Mononuclear cell (primary cell): Measurements from ENCODE around the gene PHACTR3. TPM values are rescaled to one million over a fixed set of nuclear protein-coding genes. Genes with fewer than 3 reads are reported as not detected.

Experiments used
- H3K27me3 ChIP-seq: 2 replicates; pipeline ENCODE4 v1.6.0; 2011; ENCODE audit warnings: low read length, control low read depth; ENCODE audit not compliant: insufficient read depth
- H3K4me1 ChIP-seq: 2 replicates; pipeline ENCODE4 v1.5.1; 2011; ENCODE audit warnings: mild to moderate bottlenecking, low read length, control low read depth; ENCODE audit not compliant: insufficient read depth
- H3K4me3 ChIP-seq: 2 replicates; pipeline ENCODE4 v1.5.1; 2011; ENCODE audit warnings: mild to moderate bottlenecking, low read length, moderate library complexity
- H3K9me3 ChIP-seq: 2 replicates; pipeline ENCODE4 v1.5.1; 2011; ENCODE audit warnings: low read depth, mild to moderate bottlenecking, control low read depth, low read length
- total RNA-seq: library from RNA; depleted of rRNA; stranded (reverse); fragments of >200 nt; gene quantifications from one replicate; pipeline ENCODE4 v1.2.3, GENCODE V29; 2012

The PHACTR3 gene
- total RNA-seq, 1 donor = 0.21 TPM

DNA sequence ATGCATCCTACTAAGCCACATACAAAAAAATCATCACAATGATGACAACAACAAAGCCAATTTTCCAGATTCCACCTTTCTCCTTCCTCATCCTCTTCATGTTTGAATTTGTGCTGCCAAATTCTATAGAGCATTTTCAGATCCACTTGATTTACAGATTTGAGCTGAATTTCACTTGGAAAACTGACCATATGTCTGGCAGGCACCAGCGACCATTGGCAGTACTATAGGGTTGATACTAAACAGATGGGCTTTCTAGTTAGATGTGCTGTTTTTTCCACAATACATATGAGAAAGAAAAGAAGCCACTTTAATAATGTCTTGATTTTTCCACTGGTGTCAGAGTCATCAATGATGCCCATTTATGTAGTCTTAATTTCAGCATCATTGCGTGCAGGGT, 127.0 kb downstream of the PHACTR3 start:
- Histone ChIP-seq H3K4me1 (peaks cover 4% of the 10 kb centered on the region), H3K4me3 (no peak overlapping the region), H3K27me3 (peaks cover 36% of the 10 kb centered on the region), H3K9me3 (no peaks in the 10 kb centered on the region)

DNA sequence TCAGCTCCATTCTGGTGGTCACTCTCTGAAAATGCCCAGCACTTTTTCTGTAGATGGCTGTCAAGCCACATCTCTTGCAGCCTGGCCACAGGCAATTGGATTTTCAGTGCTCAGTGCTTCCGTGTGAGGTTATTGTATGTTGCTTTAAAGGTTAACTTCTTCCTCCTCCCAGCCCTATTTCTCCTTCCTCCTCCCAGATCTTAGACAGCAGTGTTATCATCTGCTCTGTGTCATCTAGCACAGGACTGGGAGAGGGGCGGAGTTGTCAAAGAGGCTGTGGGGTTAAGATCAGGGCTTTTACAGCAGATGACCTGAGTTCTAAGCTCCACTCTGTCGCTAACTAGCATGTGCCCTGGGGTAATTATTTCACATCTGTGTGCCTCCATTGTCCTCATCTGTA, 129.0 kb downstream of the PHACTR3 start:
- H3K27me3 ChIP-seq = peaks cover 18% of the 10 kb centered on the region
- H3K9me3 ChIP-seq = no peaks in the 10 kb centered on the region
- peaks cover 4% of the 10 kb centered on the region for H3K4me1 ChIP-seq

DNA sequence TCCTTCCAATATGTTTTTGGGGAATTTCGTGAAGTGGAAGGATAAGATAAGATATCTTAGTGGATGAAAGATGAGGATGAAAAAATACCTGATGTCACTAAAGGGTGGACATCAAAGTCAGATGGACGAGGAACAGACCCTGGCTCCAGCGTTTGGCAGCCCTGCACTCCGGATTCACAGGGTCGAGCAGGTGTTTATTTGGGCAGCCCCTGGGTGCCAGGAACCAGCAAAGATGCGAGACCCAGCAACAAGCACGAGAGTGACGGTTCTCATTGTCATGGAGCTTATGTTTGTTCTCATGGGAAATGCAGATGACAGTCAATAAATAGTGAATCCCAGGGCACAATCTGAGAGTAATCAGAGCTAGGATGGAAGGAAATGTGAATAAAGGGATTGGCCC, 131.1 kb downstream of the PHACTR3 start:
- Histone ChIP-seq H3K4me3 (no peak overlapping the region), H3K27me3 (peaks cover 15% of the 10 kb centered on the region), H3K9me3 (no peaks in the 10 kb centered on the region), H3K4me1 (peaks cover 4% of the 10 kb centered on the region)

More for the DNA sequence above, 129.0 kb downstream of the PHACTR3 start:
- H3K4me3 ChIP-seq = no peak overlapping the region

DNA sequence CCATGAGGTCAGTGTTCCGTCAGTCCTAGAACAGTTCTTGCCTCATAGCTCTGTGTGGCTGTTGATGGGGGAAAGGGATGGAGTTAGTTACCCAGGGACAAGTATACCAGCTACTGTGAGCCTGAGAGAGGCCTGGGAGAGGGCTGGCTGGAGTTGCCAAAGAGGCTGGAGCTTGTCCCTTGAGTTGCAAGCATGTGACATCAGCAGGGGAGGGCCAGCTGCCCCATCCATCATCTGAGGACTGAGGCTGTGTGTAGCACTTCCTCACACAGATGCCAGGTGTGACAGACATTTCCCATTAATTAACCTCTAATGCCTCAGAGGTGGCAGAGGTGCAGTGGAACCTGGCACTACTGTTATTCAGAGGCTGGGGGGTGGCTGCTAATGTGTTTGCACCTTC, 131.6 kb downstream of the PHACTR3 start:
- peaks cover 4% of the 10 kb centered on the region for H3K4me1 ChIP-seq
- no peaks in the 10 kb centered on the region for H3K9me3 ChIP-seq
- no peak overlapping the region for H3K4me3 ChIP-seq
- H3K27me3 ChIP-seq = peaks cover 12% of the 10 kb centered on the region

DNA sequence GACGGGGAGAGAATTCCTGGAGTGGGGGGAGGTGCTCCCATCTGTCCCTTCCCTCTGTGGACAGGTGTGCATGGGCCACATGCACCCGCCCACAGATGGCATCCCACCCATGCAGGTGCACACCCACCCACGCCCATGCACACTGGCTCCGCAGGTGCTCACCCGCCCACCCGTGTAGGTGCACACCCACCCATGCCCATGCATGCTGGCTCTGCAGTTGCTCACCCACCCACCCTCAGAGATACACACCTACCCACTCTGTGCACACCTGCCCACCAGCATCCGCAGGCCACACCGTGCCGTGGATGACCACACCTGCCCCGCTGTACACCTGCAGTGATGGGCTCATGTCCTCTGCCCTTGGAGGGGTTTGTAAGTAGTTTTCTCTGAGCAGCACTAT, 132.0 kb downstream of the PHACTR3 start:
- H3K27me3 ChIP-seq = peaks cover 8% of the 10 kb centered on the region
- H3K4me1 ChIP-seq = peaks cover 4% of the 10 kb centered on the region
- no peaks in the 10 kb centered on the region for H3K9me3 ChIP-seq
- no peak overlapping the region for H3K4me3 ChIP-seq

DNA sequence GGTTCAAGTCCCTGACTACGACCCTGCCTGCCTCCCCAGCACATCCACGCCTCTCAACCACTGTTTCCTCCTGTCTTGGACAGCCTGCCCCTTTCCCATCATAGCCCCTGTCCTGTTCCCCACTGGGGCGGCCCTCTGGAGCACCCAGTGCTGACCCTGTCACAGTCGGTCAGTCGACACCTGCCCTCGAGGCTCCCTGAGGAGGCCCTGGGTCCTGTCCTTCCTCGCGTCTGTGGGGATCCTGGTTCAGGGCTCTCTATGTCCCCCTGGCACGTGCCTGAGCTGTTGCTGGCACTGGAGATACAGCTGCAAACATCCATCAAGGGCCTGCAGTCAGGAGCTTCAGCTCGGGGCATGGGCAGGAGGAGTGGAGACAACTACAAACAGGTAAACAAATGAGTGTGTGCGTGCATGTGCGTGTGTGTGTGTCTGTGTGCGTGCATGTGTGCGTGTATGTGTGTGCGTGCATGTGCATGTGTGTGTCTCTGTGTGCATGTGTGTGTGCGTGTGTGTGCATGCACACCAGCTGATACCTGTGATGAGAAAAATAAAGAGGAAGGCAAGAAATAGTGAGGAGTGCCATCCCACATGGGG, 132.8 kb downstream of the PHACTR3 start:
- H3K9me3 ChIP-seq = no peaks in the 10 kb centered on the region
- peaks cover under 1% of the 10 kb centered on the region for H3K27me3 ChIP-seq
- no peak overlapping the region for H3K4me3 ChIP-seq
- peaks cover 4% of the 10 kb centered on the region for H3K4me1 ChIP-seq

DNA sequence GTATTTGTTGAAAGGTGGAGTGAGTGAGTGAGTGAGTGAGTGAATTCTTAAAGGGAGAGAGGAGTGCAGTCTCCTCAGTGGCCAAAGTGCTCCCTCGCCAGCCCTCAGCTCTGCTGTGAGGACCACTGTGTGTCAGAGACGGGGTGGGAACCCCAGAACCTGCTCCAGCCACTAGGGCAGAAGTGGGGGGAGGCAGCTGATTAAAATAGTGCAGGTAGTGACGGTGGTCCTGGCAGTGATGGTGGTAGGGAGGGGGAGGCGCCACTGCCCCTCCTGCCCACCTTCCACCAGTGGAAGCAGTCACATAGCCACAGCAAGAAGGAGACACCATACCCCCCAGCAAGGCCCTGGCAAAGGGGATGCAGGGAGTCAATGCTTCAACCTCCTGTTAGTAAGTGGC, 133.5 kb downstream of the PHACTR3 start:
- no peak overlapping the region for H3K4me3 ChIP-seq
- H3K27me3 ChIP-seq = no peaks in the 10 kb centered on the region

DNA sequence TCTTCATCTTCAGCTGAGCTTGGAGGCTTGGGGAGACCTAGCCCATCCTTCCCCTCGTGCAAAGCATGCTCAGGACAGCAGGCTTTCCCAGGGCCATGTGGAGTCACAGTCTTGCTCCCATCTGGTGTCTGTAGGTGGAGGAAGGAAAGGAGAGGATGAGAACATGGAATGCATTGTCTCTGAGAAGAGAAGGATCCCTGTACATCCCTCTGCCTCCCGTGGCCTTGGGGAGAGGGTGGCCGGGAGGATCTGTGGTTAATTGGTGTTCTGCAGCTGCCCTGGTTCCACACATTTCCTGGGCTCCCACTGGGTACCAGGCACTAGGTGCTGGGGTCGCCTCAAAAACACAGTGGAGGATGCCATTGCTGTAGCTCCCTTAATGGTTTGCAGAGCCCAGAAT, 134.5 kb downstream of the PHACTR3 start:
- H3K4me3 ChIP-seq = no peak overlapping the region
- H3K4me1 ChIP-seq = no peaks in the 10 kb centered on the region
- H3K9me3 ChIP-seq = no peaks in the 10 kb centered on the region
- no peaks in the 10 kb centered on the region for H3K27me3 ChIP-seq

More for the DNA sequence above, 133.5 kb downstream of the PHACTR3 start:
- H3K9me3 ChIP-seq = no peaks in the 10 kb centered on the region
- H3K4me1 ChIP-seq = peaks cover 4% of the 10 kb centered on the region

DNA sequence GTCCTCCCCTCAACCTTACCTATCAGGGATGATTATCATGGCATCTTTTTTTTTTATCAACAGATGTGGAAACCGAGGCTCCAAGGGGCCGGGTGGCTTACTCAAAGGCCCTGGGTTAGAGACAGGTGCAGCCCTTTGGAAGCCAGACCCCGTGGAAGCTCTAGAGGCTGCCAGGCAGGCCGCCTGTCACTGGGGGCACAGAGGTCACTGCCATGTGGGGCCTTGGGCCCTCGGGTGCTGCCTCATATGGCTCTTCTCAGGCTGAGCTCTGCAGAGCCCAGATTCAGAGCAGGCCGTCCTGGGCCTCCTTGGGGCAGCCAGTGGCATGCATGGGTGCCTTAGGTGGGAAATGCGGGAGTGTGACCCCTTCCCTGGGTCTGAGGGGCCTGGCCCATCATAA, 136.3 kb downstream of the PHACTR3 start:
- Histone ChIP-seq H3K4me3 (no peak overlapping the region), H3K9me3 (no peaks in the 10 kb centered on the region), H3K4me1 (no peaks in the 10 kb centered on the region), H3K27me3 (no peaks in the 10 kb centered on the region)

DNA sequence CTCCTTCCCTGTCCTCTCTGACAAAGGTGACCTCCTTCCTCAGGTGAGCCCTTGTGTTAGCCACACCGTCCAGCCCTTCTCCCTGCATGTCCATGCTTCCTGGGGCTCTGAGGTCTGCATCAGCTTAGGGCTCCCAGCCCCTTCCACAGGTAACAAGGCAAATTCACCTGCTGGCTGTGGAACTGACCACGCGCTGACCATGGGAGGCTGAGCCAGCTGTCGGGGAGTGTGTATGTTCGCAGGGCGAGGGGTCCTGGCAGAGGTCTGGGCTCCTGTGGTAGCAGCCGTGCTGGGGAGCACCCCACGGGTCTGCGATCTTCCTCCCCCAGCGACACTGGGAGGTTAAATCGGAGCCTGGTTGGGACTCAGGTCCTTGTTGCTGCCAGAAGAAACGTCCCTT, 136.7 kb downstream of the PHACTR3 start:
- Histone ChIP-seq H3K4me1 (no peaks in the 10 kb centered on the region), H3K9me3 (no peaks in the 10 kb centered on the region), H3K4me3 (no peak overlapping the region), H3K27me3 (no peaks in the 10 kb centered on the region)

DNA sequence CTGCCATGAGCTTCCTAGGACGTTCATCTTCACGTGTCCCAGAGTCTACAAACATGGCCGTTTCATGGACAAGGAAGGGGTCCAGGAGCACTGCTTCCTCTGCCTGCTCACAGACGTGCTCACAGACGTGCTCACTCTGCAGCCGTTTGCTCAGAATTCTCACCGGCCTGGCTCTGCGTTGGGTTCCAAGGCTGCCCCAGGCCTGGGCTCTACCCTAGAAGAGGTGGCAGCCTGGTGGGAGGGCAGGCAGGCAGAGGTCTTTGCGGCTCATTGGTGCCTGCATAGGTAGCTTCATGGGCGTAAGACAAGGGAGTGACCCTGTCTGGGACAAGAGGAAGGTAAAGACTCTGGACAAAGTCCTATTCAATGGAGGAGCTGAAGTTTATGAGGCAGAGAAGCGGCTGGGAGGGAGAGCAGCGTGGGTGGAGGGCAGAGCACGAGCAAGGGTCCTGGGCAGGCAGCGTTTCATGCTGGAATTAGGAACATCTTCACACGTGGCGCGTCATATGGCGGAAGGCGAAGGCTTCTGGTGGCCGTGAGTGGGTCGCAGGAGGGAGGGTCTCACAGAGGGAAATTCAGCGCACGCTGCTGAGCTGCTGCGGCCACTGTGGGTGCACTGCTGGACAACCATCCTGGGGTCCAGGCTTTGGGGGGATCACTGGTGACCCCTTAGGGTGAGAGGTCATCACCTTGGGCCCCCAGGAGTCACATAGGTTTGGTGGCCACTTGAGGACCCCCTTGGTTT, 138.2 kb downstream of the PHACTR3 start:
- Histone ChIP-seq H3K9me3 (no peaks in the 10 kb centered on the region), H3K4me3 (no peak overlapping the region), H3K27me3 (no peaks in the 10 kb centered on the region), H3K4me1 (no peaks in the 10 kb centered on the region)

DNA sequence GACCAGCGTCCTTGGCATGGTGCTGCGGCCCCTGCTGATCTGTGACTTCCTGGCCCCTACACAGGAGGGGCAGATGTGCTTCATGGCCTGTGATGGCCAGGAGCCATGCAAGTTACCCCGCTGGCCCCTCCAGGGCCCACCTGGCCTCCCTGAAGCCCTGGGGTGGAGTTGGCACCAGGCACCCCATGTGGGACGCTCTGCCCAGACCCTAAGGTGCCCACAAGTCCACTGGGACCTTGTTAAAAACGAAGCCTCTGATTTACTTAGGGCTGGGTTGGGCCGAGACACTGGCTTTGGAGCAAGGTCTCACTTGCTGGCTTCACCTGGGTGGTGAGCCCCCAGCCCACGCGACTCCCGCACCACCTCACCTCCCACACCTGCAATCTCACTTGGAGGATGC, 139.0 kb downstream of the PHACTR3 start:
- no peaks in the 10 kb centered on the region for H3K27me3 ChIP-seq
- no peaks in the 10 kb centered on the region for H3K9me3 ChIP-seq
- H3K4me3 ChIP-seq = no peak overlapping the region
- no peaks in the 10 kb centered on the region for H3K4me1 ChIP-seq

DNA sequence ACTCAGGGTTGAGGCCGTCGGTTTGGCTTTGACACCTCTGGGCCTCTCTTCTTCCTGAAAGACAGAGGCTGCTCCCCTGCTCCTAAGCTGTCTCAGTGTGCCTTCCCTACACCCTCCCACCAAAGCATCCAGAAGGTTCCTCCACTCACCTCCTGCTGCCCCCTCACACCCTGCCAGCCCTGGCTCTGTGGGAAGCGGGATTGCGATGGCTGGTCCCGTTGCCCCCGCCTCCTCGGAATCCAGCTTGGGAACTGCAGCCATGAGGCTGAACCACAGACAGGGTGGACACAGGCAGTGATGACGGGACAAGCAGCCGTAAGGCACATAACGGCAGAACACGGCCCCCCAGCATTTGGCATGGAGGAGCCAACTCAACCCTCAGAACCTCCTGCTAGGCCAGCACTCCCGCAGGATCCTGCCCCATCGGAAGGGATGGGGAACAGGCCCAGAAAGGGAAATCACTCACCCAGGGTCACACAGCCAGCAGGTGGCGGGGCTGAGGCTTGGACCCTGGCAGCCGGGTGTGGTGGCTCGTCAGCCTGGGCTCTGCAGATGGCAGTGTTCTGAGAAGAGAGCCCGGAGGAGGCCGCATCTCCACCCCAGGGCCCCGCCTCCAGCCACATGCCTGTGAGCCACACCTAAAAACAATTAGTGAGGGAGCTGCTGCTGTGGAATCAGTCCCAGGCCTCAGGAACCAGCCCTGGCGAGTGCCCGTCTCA, 139.6 kb downstream of the PHACTR3 start:
- H3K4me3 ChIP-seq = no peak overlapping the region
- no peaks in the 10 kb centered on the region for H3K27me3 ChIP-seq
- no peaks in the 10 kb centered on the region for H3K9me3 ChIP-seq
- H3K4me1 ChIP-seq = no peaks in the 10 kb centered on the region

DNA sequence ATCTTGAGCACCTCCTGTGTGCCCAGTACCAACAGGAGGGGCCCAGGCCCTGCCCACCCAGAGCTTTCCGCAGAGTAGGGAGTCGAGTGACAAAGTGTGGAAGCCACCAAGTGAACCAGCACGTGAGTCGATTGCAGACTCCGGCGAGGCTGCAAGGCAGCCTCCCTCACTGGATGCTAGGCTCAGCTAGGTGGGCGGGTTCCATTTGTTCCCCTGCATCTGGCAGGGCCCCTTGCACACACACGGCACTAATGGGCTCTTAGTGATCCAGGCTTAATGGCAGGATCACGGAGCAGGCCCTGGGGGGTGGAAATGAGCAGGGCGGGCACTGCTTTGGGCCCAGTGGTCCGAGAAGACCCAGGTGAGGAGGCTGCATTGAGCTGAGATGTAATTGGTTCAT, 140.4 kb downstream of the PHACTR3 start:
- Histone ChIP-seq H3K9me3 (no peaks in the 10 kb centered on the region), H3K27me3 (no peaks in the 10 kb centered on the region), H3K4me1 (no peaks in the 10 kb centered on the region), H3K4me3 (no peak overlapping the region)

DNA sequence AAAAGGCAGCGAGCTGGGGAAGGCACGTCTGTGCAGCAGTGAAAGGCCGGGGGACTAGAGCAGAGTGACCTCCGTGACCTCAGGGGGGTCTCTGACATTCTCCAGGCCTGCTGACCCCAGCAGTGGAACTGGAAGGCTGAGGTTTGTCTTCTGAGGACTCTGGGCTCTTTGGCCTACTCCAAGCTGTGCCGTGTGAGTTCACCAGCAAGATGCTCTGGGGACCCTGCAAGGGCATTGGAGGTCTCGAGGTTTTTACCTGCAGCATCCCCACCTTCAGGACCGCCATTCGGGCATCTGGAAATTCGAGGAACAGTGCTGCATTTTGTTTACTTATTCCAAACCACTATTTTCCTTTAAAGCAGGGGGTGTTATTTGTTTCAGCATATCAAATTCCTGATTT, 140.9 kb downstream of the PHACTR3 start:
- no peaks in the 10 kb centered on the region for H3K4me1 ChIP-seq
- no peaks in the 10 kb centered on the region for H3K9me3 ChIP-seq
- no peak overlapping the region for H3K4me3 ChIP-seq
- H3K27me3 ChIP-seq = no peaks in the 10 kb centered on the region
